Measurements from ENCODE around the gene RMP24.

DNA sequence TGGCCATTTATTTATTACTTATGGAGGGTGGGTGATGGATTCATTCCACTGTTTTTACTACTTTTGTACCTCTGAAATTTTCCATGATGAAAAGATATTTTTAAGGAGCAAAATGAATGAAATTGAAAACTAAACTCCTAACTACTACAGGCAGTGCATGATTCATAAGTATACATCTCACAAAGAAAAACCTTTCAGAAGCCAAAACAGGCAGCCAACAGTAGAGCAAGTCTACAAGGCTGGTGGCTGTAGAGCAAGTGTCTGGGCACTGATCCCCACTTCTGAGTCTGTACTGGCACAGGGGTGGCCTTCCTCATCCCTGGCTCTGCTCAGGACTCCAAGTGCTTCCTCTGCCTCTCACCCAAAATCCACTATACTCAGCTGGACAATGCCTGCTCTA, 8.2 kb upstream of the RMP24 start:
- TF ChIP-seq CTCF (IDR thresholded peaks at IDR 0.05) (no peak), POLR2A (IDR thresholded peaks at IDR 0.05) (no peak)
